ENCODE results near the gene LRP1B. TPM values are rescaled to one million over a fixed set of nuclear protein-coding genes. Genes with fewer than 3 reads are reported as not detected.
A peak's percentile ranks its signal among the peaks of the same experiment; 100 is the strongest.

The LRP1B gene
- total and polyA plus RNA-seq, 2 donors from 2014 or later, result 0.69 to 1.2 TPM

DNA sequence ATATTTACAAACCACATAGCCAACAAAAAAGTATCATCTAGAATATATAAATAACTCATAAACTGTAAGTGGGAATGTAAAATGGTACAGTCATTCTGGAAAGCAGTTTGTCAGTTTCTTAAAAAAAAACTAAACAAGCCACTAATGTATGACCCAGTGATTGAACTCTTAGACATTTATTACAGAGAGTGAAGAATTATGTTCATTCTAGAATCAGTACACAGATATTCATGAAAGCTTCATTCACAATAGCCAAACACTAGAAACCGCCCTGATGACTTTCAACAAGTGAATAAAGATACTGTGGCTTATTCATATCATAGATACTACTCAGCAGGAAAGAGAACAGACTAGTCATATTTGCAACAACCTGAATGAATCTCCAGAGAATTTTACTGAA is 1541.5 kb downstream of the LRP1B start:
- H3K9ac ChIP-seq (ENCODE audit: low read length in 3 of 3), result no peak overlapping the region
- H3K9me3 ChIP-seq (ENCODE audit: control insufficient read depth in 2 of 3, insufficient read depth in 1 of 3, low read length in 3 of 3), result no peaks in the 10 kb centered on the region
- intact Hi-C loops (cut with DNase I), result no loop called here
- no peaks in the 10 kb centered on the region for H3K36me3 ChIP-seq (ENCODE audit: control insufficient read depth in 2 of 3, insufficient read depth in 3 of 3, low read length in 3 of 3)
- H3K4me3 ChIP-seq (ENCODE audit: low read length in 3 of 3), result no peak overlapping the region
- H3K4me1 ChIP-seq (ENCODE audit: control insufficient read depth in 2 of 3, insufficient read depth in 2 of 3, low read depth in 1 of 3, low read length in 3 of 3), result no peaks in the 10 kb centered on the region
- TF ChIP-seq, protein P1, sequence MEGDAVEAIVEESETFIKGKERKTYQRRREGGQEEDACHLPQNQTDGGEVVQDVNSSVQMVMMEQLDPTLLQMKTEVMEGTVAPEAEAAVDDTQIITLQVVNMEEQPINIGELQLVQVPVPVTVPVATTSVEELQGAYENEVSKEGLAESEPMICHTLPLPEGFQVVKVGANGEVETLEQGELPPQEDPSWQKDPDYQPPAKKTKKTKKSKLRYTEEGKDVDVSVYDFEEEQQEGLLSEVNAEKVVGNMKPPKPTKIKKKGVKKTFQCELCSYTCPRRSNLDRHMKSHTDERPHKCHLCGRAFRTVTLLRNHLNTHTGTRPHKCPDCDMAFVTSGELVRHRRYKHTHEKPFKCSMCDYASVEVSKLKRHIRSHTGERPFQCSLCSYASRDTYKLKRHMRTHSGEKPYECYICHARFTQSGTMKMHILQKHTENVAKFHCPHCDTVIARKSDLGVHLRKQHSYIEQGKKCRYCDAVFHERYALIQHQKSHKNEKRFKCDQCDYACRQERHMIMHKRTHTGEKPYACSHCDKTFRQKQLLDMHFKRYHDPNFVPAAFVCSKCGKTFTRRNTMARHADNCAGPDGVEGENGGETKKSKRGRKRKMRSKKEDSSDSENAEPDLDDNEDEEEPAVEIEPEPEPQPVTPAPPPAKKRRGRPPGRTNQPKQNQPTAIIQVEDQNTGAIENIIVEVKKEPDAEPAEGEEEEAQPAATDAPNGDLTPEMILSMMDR (IDR thresholded peaks at IDR 0.05; ENCODE audit: borderline replicate concordance, extremely low read depth, insufficient read depth), result no peak
- H3K27ac ChIP-seq (ENCODE audit: low read depth in 2 of 2, low read length in 2 of 2), result no peak overlapping the region
- no peak for DNase-seq
- H3K27me3 ChIP-seq (ENCODE audit: control insufficient read depth, insufficient read depth, low read length), result no peaks in the 10 kb centered on the region
- no peak for FAIRE-seq

- FAIRE-seq, result no peak
These were observed 1544.4 kb downstream of the LRP1B start for GRCh38 chr2:140586379-140586778.

DNA sequence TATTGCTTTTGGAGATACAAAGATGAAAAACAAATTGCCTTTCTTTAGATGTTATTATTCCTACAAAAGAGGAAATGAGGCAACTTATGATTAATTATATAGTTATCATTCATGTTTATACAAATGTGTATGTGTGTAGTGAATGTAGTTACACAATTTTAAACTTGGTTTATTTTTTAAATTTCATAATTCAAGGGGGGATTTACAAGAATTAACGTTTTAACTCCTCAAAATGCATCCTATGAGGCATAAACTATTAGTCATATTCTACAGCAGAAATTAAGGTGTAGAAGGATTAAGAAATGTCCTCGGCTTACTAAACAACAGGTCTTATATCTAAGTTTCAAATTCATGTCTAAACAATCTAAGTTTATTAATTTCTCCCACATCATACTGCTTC is 1545.8 kb downstream of the LRP1B start:
- TF ChIP-seq, protein P1 (IDR thresholded peaks at IDR 0.05; ENCODE audit: borderline replicate concordance, extremely low read depth, insufficient read depth), result no peak
- H3K27me3 ChIP-seq (ENCODE audit: control insufficient read depth, insufficient read depth, low read length), result no peaks in the 10 kb centered on the region
- intact Hi-C loops (cut with DNase I), result no loop called here
- no peak overlapping the region for H3K9ac ChIP-seq (ENCODE audit: low read length in 3 of 3)
- no peak overlapping the region for H3K4me3 ChIP-seq (ENCODE audit: low read length in 3 of 3)
- no peaks in the 10 kb centered on the region for H3K4me1 ChIP-seq (ENCODE audit: control insufficient read depth in 2 of 3, insufficient read depth in 2 of 3, low read depth in 1 of 3, low read length in 3 of 3)
- H3K36me3 ChIP-seq (ENCODE audit: control insufficient read depth in 2 of 3, insufficient read depth in 3 of 3, low read length in 3 of 3), result no peaks in the 10 kb centered on the region
- FAIRE-seq, result no peak
- H3K27ac ChIP-seq (ENCODE audit: low read depth in 2 of 2, low read length in 2 of 2), result no peak overlapping the region
- no peaks in the 10 kb centered on the region for H3K9me3 ChIP-seq (ENCODE audit: control insufficient read depth in 2 of 3, insufficient read depth in 1 of 3, low read length in 3 of 3)
- DNase-seq, result no peak

More at GRCh38 chr2:140586379-140586778, 1544.4 kb downstream of the LRP1B start:
- H3K9me3 ChIP-seq (ENCODE audit: control insufficient read depth in 2 of 3, insufficient read depth in 1 of 3, low read length in 3 of 3), result no peaks in the 10 kb centered on the region
- H3K4me3 ChIP-seq (ENCODE audit: low read length in 3 of 3), result no peak overlapping the region
- H3K4me1 ChIP-seq (ENCODE audit: control insufficient read depth in 2 of 3, insufficient read depth in 2 of 3, low read depth in 1 of 3, low read length in 3 of 3), result no peaks in the 10 kb centered on the region
- no peaks in the 10 kb centered on the region for H3K36me3 ChIP-seq (ENCODE audit: control insufficient read depth in 2 of 3, insufficient read depth in 3 of 3, low read length in 3 of 3)
- intact Hi-C loops (cut with DNase I), result no loop called here
- H3K9ac ChIP-seq (ENCODE audit: low read length in 3 of 3), result no peak overlapping the region
- H3K27ac ChIP-seq (ENCODE audit: low read depth in 2 of 2, low read length in 2 of 2), result no peak overlapping the region
- DNase-seq, result no peak
- TF ChIP-seq, protein P1 (IDR thresholded peaks at IDR 0.05; ENCODE audit: borderline replicate concordance, extremely low read depth, insufficient read depth), result peak; percentile 33
- no peaks in the 10 kb centered on the region for H3K27me3 ChIP-seq (ENCODE audit: control insufficient read depth, insufficient read depth, low read length)

DNA sequence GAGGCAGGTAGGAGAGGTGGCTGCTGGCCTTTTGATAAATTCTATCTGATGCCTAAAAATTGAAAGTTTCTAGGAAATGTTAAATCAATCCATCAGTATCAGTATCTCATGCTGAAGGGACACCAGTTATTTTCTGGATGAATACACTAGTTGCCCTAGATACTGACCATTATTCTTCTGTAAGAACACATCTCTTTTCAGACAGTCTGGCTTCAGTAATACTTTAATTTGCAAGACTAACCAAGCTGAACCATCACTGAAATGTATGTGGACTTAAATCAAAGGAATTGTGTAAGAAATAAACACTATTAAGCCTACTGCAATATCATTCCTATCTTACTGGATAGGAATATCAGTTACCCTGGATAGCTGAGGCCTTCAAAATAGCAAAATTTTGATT is 1546.3 kb downstream of the LRP1B start:
- Histone ChIP-seq H3K36me3 (ENCODE audit: control insufficient read depth in 2 of 3, insufficient read depth in 3 of 3, low read length in 3 of 3) (no peaks in the 10 kb centered on the region), H3K9me3 (ENCODE audit: control insufficient read depth in 2 of 3, insufficient read depth in 1 of 3, low read length in 3 of 3) (no peaks in the 10 kb centered on the region), H3K9ac (ENCODE audit: low read length in 3 of 3) (no peak overlapping the region), H3K4me3 (ENCODE audit: low read length in 3 of 3) (no peak overlapping the region), H3K27me3 (ENCODE audit: control insufficient read depth, insufficient read depth, low read length) (no peaks in the 10 kb centered on the region), H3K4me1 (ENCODE audit: control insufficient read depth in 2 of 3, insufficient read depth in 2 of 3, low read depth in 1 of 3, low read length in 3 of 3) (no peaks in the 10 kb centered on the region), H3K27ac (ENCODE audit: low read depth in 2 of 2, low read length in 2 of 2) (no peak overlapping the region)
- intact Hi-C loops (cut with DNase I), result no loop called here
- TF ChIP-seq, protein P1 (IDR thresholded peaks at IDR 0.05; ENCODE audit: borderline replicate concordance, extremely low read depth, insufficient read depth), result no peak
- FAIRE-seq (no peak), DNase-seq (peak in 2 of 5 donors; percentile 27 to 32)
